ENCODE results near the gene GAGE1. TPM values are rescaled to one million over a fixed set of nuclear protein-coding genes. Genes with fewer than 3 reads are reported as not detected.

The GAGE1 gene
- total and polyA plus RNA-seq, 9 of the 15 experiments (the other 6 are each of a cell fraction or from before 2014, with no cell fraction given), result 204 to 1,651 (median 472) TPM

DNA sequence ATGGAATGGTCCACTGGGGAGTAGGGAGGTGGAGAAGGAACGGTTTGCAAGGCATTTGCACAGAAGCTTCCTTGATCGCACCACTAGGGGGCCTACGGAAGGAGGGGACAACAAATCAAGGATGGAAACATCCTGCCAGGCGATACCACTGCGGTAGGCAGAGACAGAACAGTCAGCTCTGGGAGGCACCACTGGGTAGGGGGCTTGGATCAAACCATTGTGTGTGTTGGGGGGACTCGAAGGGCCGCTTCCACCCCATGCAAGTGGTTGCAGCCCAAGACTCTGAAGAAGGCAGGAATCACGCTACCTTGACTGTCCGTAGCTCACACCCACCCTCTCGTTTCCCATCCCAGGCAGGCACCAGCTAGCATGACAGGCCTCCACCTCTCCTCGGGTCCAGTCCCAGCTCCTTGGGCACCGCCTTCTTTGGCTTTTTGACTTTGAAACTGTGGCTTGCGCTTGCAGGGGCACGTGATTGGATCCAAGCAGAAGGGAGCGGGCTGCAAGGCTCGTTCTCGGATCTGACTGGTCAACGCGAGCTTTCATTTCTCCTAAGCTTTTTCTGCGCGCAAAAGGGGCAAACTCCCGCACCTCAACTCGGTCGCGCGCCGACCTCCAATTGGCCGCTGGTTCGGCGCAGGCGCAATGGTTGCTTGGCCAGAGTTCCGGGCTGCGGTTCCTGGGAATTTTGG lies 28.4 kb downstream of the GAGE1 start (continued):
- TF ChIP-seq MEF2A (IDR thresholded peaks at IDR 0.05; ENCODE audit: control insufficient read depth, low read depth, low read length) (no peak), RBM39 (optimal IDR thresholded peaks at IDR 0.05; ENCODE audit: low read depth, low read length) (no peak), MBD2 (IDR thresholded peaks at IDR 0.05; ENCODE audit: borderline replicate concordance, low read depth) (no peak), ZNF232 (CRISPR knock-in tag; IDR thresholded peaks at IDR 0.05) (no peak), TRIM24 (IDR thresholded peaks at IDR 0.05) (no peak), ZNF408 (CRISPR knock-in tag; IDR thresholded peaks at IDR 0.05; ENCODE audit: low read depth) (no peak), HDAC8 (tag; IDR thresholded peaks at IDR 0.05) (no peak), NEUROD1 (IDR thresholded peaks at IDR 0.05; ENCODE audit: borderline replicate concordance, low read depth, low read length, partially characterized antibody) (no peak), SAFB2 (IDR thresholded peaks at IDR 0.05; ENCODE audit: borderline replicate concordance, low read depth, low read length, severe bottlenecking) (no peak), BRD4 (IDR thresholded peaks at IDR 0.05) (no peak), SIN3B (IDR thresholded peaks at IDR 0.05; ENCODE audit: low read depth) (no peak), TRIM28 (IDR thresholded peaks at IDR 0.05) (no peak), MITF (IDR thresholded peaks at IDR 0.05) (no peak), SMAD3 (CRISPR knock-in tag; conservative IDR thresholded peaks at IDR 0.05) (no peak), NR2C1 (IDR thresholded peaks at IDR 0.05) (no peak), NR2C1 (tag; IDR thresholded peaks at IDR 0.05) (no peak), ELF1 (tag; IDR thresholded peaks at IDR 0.05) (no peak), RFX1 (IDR thresholded peaks at IDR 0.05) (no peak), ZZZ3 (IDR thresholded peaks at IDR 0.05) (no peak), TAF1 (IDR thresholded peaks at IDR 0.05; ENCODE audit: control insufficient read depth, extremely low read depth, insufficient read depth, low read length, severe bottlenecking) (no peak), ZNF444 (CRISPR knock-in tag; IDR thresholded peaks at IDR 0.05) (no peak), ZNF175 (CRISPR knock-in tag; IDR thresholded peaks at IDR 0.05; ENCODE audit: low read depth) (no peak), ZNF668 (CRISPR knock-in tag; IDR thresholded peaks at IDR 0.05) (no peak), ZNF695 (CRISPR knock-in tag; IDR thresholded peaks at IDR 0.05) (no peak)
- TF ChIP-seq, protein P1, sequence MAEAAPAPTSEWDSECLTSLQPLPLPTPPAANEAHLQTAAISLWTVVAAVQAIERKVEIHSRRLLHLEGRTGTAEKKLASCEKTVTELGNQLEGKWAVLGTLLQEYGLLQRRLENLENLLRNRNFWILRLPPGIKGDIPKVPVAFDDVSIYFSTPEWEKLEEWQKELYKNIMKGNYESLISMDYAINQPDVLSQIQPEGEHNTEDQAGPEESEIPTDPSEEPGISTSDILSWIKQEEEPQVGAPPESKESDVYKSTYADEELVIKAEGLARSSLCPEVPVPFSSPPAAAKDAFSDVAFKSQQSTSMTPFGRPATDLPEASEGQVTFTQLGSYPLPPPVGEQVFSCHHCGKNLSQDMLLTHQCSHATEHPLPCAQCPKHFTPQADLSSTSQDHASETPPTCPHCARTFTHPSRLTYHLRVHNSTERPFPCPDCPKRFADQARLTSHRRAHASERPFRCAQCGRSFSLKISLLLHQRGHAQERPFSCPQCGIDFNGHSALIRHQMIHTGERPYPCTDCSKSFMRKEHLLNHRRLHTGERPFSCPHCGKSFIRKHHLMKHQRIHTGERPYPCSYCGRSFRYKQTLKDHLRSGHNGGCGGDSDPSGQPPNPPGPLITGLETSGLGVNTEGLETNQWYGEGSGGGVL (CRISPR knock-in tag; IDR thresholded peaks at IDR 0.05), result no peak
- TF ChIP-seq, protein P2, sequence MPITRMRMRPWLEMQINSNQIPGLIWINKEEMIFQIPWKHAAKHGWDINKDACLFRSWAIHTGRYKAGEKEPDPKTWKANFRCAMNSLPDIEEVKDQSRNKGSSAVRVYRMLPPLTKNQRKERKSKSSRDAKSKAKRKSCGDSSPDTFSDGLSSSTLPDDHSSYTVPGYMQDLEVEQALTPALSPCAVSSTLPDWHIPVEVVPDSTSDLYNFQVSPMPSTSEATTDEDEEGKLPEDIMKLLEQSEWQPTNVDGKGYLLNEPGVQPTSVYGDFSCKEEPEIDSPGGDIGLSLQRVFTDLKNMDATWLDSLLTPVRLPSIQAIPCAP (CRISPR knock-in tag; IDR thresholded peaks at IDR 0.05; ENCODE audit: borderline replicate concordance), result no peak
- TF ChIP-seq, protein P3, sequence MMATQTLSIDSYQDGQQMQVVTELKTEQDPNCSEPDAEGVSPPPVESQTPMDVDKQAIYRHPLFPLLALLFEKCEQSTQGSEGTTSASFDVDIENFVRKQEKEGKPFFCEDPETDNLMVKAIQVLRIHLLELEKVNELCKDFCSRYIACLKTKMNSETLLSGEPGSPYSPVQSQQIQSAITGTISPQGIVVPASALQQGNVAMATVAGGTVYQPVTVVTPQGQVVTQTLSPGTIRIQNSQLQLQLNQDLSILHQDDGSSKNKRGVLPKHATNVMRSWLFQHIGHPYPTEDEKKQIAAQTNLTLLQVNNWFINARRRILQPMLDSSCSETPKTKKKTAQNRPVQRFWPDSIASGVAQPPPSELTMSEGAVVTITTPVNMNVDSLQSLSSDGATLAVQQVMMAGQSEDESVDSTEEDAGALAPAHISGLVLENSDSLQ (IDR thresholded peaks at IDR 0.05), result no peak

Data from K562 (cell line).